Astrocyte (in vitro differentiated cells and primary cell): ENCODE measurements around the gene SPATA20.

Experiments
- EZH2 ChIP-seq: IDR thresholded peaks from 2 replicates; pipeline ENCODE4 v1.6.1; 2012; ENCODE audit warnings: mild to moderate bottlenecking, low read length, inconsistent platforms; ENCODE audit not compliant: insufficient read depth
- TF ChIP-seq, protein P1 (sequence below): IDR thresholded peaks from 2 replicates; pipeline ENCODE4 v1.5.1; 2011; ENCODE audit warnings: low read depth, mild to moderate bottlenecking, inconsistent platforms, low read length, moderate library complexity; ENCODE audit not compliant: insufficient read depth

GRCh38 chr17:50570032-50570431 is 23.1 kb downstream of the SPATA20 start:
- no peak for TF ChIP-seq EZH2
- TF ChIP-seq, protein P1, sequence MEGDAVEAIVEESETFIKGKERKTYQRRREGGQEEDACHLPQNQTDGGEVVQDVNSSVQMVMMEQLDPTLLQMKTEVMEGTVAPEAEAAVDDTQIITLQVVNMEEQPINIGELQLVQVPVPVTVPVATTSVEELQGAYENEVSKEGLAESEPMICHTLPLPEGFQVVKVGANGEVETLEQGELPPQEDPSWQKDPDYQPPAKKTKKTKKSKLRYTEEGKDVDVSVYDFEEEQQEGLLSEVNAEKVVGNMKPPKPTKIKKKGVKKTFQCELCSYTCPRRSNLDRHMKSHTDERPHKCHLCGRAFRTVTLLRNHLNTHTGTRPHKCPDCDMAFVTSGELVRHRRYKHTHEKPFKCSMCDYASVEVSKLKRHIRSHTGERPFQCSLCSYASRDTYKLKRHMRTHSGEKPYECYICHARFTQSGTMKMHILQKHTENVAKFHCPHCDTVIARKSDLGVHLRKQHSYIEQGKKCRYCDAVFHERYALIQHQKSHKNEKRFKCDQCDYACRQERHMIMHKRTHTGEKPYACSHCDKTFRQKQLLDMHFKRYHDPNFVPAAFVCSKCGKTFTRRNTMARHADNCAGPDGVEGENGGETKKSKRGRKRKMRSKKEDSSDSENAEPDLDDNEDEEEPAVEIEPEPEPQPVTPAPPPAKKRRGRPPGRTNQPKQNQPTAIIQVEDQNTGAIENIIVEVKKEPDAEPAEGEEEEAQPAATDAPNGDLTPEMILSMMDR = no peak
